ENCODE measurements around the gene GNB1L.

The GNB1L gene

DNA sequence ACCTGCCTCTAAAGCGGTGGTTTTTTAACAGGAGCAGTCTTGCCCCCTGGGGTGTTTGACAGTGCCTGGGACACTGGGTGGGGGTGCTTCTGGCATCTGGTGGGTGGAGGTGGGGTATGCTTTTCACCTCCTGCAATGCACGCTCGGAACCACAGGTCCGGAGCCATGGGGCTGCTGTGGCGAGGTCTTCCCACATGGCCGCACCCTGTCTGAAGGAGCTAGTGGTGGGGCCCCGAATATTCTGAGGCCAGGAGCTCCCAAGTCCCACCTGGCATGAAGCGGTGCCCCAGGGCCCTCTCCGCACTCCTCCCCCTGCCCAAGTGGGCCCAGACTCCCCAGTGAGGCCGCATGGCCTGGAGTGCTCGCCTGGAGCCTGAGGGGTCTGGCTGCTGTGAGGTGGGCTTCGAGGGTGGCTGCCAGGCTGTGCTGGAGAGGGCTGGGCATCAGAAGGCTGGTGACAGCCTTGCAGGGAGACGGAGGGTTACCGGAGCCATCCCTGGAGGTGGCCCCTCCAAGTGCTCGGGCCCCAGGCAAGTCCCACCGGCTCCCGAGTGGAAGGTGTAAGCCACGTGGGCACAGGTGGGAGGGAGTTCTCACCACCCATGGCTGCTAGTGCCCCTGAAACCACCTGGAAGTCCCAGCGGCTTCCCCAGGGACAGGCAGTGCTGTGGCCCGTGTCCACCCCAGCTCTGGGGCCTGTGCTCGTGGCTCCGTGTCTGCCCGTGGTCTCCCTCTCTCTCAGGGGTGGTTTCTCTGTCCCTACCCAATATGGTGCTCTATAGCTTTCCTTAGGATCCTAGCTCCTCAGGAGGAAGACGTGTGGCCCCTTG is 79.0 kb downstream of the GNB1L start:
- no peak for DNase-seq (ENCODE audit: low read depth)

DNA sequence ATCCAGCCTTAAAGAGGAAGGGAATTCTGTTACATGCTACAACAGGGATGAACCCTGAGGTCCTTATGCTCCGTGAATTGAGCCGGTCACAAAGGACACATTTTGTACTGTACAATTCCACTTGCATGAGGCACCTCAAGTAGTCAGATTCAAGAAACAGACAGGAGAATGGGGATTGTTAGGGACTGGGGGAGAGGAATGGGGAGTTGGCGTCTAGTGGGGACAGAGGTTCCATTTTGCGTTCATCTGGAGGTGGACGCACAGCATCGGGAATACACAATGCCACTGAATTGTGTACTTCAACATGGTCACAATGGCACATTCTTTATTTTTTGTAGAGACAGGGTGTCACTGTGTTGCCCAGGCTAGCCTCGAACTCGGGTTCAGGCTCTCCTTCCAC is 80.0 kb downstream of the GNB1L start:
- DNase-seq (ENCODE audit: low read depth) = no peak

DNA sequence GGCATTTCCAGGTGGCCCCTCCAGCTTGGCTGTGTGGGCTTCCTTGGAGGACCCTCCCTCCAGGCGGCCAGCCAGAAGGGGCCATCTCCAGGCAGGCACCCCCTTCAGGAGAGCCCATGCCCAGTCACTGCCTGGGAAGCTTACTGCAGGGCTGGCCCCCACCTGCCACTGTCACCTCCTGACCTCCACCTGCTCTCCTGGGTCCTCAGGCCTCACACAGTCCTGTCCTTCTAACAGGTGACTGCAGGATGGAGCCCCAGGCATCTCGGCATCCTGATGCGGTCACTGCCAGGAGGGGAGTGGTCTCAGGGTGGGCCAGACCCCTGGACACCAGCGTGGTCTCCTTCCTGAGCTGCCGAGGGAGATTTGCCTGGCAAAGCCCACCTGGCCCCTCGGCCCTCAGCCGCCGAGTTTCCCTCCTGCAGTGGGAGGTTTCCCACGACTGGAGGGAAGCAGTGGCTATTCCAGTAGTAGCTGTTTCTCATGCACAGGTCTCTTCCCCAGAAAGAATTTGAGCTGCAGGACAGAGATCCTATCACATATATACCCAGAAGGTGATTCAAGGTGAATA is 81.1 kb downstream of the GNB1L start:
- no peak for DNase-seq (ENCODE audit: low read depth)

DNA sequence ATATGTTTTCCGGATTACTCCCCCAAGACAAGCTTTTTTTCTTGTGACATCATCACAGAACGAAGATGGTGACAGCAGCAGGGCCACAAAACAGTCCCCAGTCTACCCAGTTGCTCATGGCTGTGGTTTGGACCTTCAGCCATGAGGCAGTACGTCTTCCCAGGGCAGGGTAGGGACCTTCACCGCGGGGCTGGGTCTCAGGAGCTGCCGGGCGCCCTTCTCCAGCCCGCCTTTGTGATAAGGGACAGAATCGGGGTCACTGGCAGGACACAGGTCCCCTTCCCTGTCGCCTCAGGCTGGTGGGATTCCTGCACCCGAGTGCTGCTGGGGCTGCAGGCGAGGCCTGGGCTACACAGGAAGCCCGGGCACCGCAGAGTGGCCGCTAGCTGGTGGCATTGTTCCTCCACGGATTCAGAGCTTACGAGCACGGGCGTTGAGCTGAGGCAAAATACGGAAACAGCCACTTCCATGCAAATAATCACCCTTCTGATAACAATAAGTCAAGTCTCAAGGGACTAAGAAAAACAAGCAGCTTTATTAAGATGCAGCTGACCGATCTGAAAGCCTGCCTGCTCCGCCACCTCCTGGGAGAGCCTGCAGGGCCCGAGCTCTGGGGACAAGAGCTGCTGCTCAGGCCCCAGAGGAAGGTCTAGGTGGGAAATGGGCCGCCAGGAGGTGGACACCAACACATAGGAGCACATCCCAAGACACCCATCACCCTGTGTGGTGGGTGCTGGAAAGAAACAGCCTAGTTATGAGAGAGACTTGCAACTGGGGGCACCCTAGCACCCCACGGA is 81.8 kb downstream of the GNB1L start:
- no peak for DNase-seq (ENCODE audit: low read depth)

DNA sequence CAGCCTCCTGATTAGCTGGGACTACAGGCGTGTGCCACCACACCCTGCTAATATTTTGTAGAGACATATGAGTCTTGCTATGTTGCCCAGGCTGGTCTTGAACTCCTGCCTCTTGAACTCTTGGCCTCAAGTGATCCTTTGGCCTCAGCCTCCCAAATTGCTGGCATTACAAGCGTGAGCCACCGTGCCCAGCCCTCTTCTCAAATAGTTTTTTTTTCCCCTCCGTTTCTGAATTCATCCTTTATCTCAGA is 82.3 kb downstream of the GNB1L start:
- DNase-seq (ENCODE audit: low read depth) = no peak

DNA sequence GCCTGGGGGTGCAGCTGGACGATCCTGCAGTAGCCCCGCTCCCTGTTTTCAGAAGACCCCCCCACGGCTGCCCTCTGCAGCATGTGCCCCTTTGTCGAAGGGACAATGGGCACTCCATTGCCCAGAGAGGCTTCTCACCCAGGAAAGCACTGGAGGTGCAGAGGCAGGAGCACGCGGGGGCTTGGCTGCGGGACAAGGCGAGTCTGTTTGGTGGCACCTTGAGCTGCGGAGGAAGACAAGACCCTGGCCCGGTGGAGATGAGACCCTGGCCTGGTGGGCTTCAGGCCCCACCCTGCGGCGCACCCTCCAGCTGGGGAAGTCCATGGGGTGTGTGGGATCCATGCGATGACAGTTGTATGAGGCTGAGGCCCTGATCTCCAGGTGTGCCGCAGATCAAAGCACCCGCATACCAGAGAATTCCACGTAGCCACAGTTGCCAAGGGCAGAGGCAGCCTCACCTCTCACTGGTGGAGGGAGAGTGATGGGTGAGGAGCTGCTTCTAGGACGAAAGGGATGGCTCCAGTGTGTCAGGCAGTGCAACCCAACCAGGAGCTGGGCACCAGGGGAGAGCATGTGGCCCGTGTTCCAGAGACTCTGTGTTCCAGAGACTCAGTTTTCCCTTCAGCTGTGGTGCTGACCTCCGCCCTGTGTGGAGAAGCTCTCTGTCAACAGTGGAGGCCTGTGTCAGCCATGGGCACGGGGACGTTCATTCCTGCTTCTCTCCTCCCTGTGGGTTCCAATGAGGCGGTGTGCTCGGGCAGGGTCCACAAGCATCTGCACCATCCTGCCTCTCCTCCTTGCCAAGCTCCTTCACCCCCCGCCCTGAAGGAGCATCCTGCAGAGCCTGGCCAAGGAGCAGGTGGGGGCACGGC is 84.1 kb downstream of the GNB1L start:
- DNase-seq (ENCODE audit: low read depth) = no peak

DNA sequence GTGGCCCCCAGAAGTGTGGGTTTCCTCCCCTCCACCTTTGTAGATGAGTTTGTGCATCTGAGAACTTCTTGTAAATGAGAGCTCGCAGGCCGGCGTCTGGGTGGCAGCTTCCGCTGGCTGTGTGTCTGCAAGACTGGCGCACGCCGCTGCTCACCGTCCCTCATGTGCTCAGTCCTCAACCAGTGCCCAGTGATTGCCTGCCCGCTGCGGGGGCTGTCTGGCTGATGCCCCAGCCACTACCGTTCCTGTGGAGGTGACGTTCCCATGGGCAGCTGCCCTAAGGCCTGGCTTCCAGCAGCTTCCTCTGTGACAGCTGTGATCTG is 85.3 kb downstream of the GNB1L start:
- DNase-seq (ENCODE audit: low read depth) = no peak

DNA sequence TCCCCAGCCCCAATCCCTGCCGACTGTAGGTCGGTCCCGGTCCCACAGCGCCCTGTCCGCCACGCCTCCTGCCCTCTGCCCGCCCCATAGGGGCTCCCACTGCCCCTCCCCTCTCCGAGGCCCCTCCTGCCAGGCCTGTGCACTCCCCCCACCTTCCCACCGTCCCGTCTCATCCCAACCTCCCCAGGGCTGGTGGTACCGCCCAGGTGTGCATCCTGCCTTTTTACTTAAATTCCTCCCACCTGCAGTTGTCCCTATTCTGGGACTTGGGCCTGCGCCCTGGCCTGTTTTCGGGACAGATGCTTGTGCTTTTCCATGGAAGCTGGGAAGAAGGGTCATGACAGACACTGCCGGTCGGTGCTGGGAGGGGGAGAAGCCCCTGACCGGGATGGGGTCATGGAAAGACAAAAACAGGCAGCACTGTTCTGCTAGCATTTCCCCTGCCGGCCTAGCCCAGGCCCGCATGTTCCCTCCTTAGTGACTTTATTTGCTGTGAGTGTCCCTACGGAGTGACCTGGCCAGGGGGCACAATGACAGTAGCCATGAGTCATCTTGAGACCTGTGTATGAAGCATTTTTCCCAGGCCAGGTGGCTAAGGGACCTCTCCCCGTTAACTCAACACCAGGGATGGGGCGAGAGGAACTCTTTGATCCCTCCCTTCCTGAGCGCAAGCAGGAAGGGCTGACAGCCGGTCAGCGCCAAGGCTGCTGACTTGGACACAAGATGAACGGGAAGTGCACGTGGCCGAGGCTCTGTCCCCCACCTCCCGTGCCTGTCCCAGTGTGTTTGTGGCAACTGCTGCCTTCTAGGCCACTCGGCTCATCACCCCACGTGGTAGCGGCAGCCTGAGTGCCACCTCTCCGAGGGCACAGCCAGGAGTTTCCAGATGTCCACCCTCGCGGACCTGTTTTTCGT is 87.0 kb downstream of the GNB1L start:
- DNase-seq (ENCODE audit: low read depth) = no peak

DNA sequence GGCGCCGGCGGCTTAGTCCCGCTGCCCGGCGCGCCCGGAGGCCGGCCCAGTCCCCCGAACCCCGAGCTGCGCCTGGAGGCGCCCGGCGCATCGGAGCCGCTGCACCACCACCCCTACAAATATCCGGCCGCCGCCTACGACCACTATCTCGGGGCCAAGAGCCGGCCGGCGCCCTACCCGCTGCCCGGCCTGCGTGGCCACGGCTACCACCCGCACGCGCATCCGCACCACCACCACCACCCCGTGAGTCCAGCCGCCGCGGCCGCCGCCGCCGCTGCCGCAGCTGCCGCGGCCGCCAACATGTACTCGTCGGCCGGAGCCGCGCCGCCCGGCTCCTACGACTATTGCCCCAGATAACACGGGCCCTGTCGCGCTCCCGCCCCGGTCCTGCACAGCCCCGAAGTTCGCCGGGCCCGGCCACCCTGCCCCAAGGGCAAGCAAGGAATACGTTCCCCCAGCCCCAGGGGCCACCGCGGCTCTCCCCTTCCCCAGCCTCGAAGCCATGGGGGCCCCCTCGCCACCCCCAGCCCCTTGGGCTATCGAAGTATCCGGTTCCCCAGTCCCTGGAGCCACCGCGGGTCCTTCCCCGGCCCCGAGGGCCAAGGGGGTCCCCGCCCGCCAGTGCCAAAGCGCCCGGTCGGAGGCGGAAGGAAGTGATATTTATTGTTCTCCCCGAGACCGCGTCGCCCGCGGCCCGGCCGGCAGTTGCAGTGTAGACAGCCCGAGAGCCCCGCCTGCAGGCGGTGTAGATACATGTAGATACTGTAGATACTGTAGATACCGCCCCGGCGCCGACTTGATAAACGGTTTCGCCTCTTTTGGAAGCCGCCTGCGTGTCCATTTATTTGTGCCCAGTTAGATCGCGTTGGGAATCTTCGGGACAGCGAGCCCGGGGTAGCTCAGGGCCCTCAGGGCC is 87.9 kb downstream of the GNB1L start:
- no peak for DNase-seq (ENCODE audit: low read depth)

DNA sequence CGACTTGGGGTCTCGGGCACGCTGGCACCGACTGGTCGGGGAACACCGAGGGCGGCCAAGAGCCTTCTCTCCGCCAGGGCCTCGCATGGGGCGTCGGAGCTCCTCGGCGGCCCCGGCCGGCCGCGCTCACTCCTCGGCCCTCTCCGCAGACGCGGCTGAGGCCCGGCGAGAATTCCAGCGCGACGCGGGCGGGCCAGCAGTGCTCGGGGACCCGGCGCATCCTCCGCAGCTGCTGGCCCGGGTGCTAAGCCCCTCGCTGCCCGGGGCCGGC is 88.5 kb downstream of the GNB1L start:
- no peak for DNase-seq (ENCODE audit: low read depth)

DNA sequence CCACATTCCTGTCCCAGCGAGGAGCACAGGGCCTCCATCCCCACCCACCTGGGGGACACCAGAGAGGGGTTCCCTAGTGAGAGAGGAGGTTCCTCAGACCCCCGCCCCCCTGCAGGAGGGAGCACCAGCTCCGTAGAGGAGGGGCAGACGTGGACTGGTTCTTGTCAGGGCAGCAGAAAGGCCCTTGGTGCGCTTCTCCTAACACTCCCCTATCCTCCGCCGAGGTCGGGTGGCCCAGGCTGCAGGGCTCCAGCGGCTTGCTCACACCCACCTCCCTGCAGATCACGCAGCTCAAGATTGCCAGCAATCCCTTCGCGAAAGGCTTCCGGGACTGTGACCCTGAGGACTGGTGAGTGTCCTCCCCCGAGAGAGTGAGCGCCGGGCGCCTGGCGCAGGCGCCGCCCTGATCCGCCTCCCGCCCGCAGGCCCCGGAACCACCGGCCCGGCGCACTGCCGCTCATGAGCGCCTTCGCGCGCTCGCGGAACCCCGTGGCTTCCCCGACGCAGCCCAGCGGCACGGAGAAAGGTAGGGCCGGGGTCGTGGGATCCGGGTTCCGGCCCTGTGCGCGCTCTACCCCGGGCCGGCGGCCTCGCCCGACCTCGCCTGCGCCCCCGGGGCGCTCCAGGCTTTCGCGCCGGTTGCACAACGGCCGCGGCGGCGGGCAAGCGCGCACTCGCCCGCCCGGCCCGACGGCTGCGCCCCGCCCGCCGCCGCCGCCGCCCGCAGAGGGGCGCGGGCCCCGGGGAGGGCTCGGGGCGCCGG is 89.0 kb downstream of the GNB1L start:
- no peak for DNase-seq (ENCODE audit: low read depth)

DNA sequence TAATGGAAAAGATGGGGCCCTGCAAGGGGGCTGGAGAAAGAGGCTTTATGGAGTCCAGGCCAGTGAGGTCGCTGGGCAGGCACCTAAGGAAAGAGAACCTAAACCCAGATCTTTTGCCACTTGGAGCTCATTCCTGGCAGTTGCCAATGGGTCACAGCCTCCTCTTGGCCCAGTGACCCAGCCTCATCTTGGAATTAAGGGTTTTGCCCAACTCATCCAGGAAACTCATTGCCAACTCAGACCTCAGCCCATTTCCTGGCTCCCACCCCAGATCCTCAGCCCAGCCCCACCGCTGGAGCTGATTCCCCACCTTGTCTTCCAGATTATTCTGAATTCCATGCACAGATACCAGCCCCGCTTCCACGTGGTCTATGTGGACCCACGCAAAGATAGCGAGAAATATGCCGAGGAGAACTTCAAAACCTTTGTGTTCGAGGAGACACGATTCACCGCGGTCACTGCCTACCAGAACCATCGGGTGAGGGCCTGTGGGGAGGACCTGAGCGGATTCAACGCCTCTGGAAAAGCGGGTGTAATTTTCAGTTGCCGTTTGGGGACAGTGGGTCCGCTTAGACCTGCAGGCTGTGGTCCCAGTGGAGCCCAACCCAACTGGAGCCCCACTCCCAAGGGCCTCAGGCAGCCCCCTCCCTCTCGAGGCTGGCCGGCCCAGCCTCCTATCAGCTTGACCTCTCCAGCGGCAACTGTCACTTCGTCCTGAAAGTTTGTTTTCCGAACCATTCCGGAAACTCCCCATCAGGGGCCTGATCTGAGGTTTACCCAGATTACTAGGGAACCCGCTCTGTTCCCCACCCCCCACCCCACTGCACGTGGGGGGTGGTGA is 89.8 kb downstream of the GNB1L start:
- no peak for DNase-seq (ENCODE audit: low read depth)

DNA sequence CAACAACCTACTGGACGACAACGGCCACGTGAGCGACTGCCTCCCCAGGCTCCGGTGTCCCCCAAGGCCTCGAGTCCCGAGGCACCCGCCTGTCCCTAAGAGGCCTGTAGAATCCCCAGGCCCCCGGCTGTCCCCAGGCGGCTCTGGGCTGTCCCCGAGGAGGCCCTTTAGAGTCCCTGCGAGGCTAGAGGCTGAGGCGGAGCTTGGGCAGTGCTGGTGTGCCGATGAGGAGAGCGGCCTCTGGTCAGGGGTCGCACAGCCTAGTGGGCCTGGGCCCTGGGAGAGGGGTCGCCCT is 90.4 kb downstream of the GNB1L start:
- no peak for DNase-seq (ENCODE audit: low read depth)

DNA sequence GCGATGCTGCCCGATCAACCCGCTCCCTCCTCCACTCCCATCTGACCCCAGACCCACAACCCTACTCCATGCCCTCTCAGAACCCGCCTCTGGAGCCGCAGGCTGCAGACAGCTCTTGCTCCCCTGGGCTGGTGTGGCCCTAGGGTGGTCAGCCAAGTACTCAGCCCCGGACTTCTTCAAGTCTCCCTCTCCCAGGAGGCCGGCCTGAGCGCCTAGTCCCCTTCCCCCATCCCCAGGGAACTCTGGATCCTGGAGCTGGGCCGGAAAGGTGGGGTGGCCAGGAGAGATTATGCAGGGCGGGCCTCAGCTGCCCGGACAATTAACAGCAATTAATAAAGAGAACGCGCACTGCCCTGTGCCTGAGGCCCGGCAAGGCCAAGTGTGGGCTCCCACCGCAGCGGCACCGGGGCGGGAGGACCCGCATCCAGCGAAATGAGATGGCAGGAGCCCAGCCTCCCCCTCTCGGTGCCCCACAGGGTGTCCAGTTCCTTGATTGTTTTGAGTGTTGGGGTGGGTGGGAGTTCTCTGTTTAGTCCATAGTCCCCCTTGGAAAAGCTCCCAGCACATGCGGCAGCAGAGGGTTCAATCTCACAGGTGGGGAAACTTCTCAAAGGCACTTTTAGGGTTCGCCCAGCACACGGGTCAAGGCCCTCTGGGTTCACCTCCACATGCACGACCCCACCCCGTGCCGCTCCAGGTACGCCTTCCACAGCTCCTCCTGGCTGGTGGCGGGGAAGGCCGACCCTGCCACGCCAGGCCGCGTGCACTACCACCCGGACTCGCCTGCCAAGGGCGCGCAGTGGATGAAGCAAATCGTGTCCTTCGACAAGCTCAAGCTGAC is 91.0 kb downstream of the GNB1L start:
- no peak for DNase-seq (ENCODE audit: low read depth)

DNA sequence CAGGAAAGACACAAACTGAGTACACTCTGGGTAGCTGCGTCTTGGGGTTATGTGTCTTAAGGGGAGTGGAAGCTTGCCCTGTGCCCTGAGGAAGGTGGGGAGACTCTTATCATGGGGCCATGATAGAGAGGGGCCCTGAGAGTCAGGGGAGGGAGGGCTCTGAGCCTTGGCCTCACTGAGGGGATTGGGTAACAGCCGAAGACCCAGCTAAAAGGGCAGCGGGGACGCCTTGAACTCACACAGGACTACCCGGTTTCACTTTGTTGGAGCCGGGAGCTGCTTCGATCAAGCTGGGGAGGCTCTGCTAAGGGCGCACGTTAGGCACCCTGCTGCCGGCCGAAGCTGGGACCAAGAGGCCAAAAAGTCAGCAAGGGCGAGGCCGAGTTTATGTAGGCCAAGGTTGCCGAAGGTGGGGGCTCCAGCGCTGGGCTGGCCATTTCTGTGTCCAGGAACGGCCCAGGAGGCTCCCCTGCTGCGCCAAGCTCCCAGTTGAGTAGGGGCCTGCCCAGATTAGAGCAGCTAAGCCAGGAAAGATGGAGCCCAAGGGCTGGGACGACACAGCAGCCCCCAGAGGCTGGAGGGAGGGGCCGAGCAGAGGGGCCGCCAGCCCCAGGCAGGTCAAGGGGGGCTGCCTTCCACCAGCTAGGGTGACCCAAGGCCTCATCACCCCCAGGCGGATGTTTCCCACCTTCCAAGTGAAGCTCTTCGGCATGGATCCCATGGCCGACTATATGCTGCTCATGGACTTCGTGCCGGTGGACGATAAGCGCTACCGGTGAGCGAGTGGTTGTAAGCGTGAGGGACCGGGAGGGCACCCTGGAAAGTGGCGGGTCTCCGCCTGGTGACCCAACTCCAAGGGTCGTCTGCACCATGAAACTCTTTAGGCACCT is 91.9 kb downstream of the GNB1L start:
- no peak for DNase-seq (ENCODE audit: low read depth)

DNA sequence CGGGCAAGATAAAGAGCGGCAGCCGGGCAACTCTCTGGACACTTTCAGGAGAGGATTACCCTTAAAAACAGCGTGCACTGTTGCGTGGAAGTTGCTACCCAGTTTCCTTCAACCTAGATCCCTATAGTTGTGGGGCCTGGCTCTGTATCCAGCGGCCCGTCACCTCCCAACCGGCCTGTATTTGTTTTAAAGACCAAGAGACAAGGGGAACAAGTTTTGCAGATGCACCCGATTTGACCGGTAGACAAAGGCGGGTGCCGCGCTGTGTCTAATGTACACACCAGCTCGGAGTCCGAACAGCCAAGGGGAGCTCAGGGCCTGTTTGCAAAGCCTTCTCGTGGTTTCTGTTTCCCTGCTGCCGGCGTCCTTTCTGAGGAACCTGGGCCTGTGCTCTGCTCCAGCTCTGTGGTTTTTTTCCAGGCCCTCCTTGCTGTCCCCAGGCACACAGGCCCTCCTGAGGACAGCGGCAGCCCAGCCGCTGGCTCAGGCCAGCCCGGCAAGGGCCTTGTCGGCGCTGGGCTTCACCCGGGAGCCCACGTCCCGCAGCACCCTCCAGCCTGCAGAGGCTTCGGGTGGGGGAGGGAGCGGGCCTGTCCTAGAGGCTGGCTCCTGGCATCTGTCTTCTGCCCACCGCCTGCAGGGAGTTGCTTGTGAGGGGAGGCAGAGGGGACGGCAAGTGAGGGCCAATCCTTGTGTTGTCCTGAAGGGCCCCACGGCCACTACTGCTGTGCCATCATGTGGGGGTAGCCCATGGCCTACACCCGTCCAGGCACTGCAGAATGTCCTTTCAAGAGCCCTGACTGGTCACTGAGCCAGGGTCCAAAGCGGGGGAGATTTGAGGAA is 92.7 kb downstream of the GNB1L start:
- DNase-seq (ENCODE audit: low read depth) = no peak

Data from fibroblast of the conjunctiva (primary cell).